HCT116 (cell line): Measurements from ENCODE around the gene MSH3. TPM values are rescaled to one million over a fixed set of nuclear protein-coding genes. Genes with fewer than 3 reads are reported as not detected.

Experiments used
- ATAC-seq: fragments of 200-7000 bp; cut with Tn5 transposase; 2 replicates; pipeline ENCODE4 v1.9.1; 2020; ENCODE audit warnings: mild to moderate bottlenecking, moderate library complexity
- BruUV-seq: library from RNA; stranded (reverse); fragments of 400-500 nt; replicated peaks from 2 replicates; lab custom pipeline; 2021; lab: Mats Ljungman, UMichigan
- CTCF ChIA-PET: fragments of 300-600 bp; sonication (Branson Sonifier 250); formaldehyde crosslinking; loops from one replicate; lab custom pipeline; 2021; ENCODE audit warnings: antibody characterized with exemption; lab: Charles Lee
- POLR2A ChIA-PET: fragments of 300-600, 350-600 bp; sonication (Branson Sonifier 250); formaldehyde crosslinking; loops from one replicate; lab custom pipeline; 2021; ENCODE audit warnings: antibody characterized with exemption; lab: Charles Lee
- RAD21 ChIA-PET, 2 experiments: fragments of 300-600 bp; sonication (Branson Sonifier 250); formaldehyde crosslinking; loops; one replicate each; lab custom pipeline; 2023; ENCODE audit warnings: low total read pairs in 2 of 2; ENCODE audit not compliant: uncharacterized antibody in 2 of 2, unreplicated experiment in 2 of 2, low non-redundant PET in 1 of 2; lab: Charles Lee
- DNase-seq: peaks from one replicate; pipeline ENCODE4 v3.0.0-alpha.2; 2010; ENCODE audit warnings: low read depth, low spot score
- H2AFZ ChIP-seq: fragments of 200-600 bp; shearing (Covaris generic), sonication (generic); 2 replicates; pipeline ENCODE4 v1.6.1; 2017; ENCODE audit warnings: low read depth, mixed run types, mixed read lengths, antibody characterized with exemption, low read length; ENCODE audit not compliant: poor library complexity, severe bottlenecking
- H3K27ac ChIP-seq: 2 replicates; pipeline ENCODE4 v1.5.1; 2012; ENCODE audit warnings: low read depth, low read length
- H3K27me3 ChIP-seq: fragments of 200-600 bp; sonication (generic); 2 replicates; pipeline ENCODE4 v1.6.1; 2016; ENCODE audit warnings: mixed run types, low read length, mixed read lengths; ENCODE audit not compliant: insufficient read depth
- H3K36me3 ChIP-seq, 2 experiments: fragments of 200-500 bp in 1 of 2; fragments of 200-600 bp in 1 of 2; sonication (Bioruptor generic) in 1 of 2; sonication (generic) in 1 of 2; 2 replicates each; pipeline versions ENCODE4 v1.5.1 to v1.6.1; 2014 to 2016; ENCODE audit warnings: low read length in 2 of 2, inconsistent platforms in 1 of 2, mixed read lengths in 1 of 2, mixed run types in 1 of 2; ENCODE audit not compliant: insufficient read depth in 2 of 2, control insufficient read depth in 1 of 2
- H3K4me1 ChIP-seq, 2 experiments: fragments of 200-600 bp in 1 of 2; sonication (generic) in 1 of 2; 2 replicates each; pipeline versions ENCODE4 v1.5.1 to v1.6.1; 2012 to 2017; ENCODE audit warnings: low read length in 2 of 2, inconsistent platforms in 1 of 2, mild to moderate bottlenecking in 1 of 2, mixed read lengths in 1 of 2, mixed run types in 1 of 2, moderate library complexity in 1 of 2; ENCODE audit not compliant: insufficient read depth in 2 of 2, control insufficient read depth in 1 of 2
- H3K4me2 ChIP-seq: fragments of 200-600 bp; sonication (generic); 2 replicates; pipeline ENCODE4 v1.6.1; 2017; ENCODE audit warnings: mixed run types, low read length, mixed read lengths
- H3K4me3 ChIP-seq, 2 experiments: fragments of 200-600 bp in 1 of 2; sonication (generic) in 1 of 2; replicated peaks in 1 of 2; 2 replicates each; pipeline ENCODE4 v1.5.1; 2011 to 2016; ENCODE audit warnings: low read length in 2 of 2, control low read depth in 1 of 2, low read depth in 1 of 2, mild to moderate bottlenecking in 1 of 2, mixed read lengths in 1 of 2, mixed run types in 1 of 2
- H3K79me2 ChIP-seq: fragments of 200-600 bp; sonication (generic); 2 replicates; pipeline ENCODE4 v1.6.1; 2017; ENCODE audit warnings: mild to moderate bottlenecking, mixed run types, low read length, moderate library complexity, mixed read lengths; ENCODE audit not compliant: insufficient read depth
- H3K9ac ChIP-seq: fragments of 200-600 bp; sonication (generic); 2 replicates; pipeline ENCODE4 v1.6.1; 2016; ENCODE audit warnings: low read length, mixed read lengths
- H3K9me2 ChIP-seq: fragments of 200-600 bp; sonication (generic), shearing (Covaris generic); 2 replicates; pipeline ENCODE4 v1.6.1; 2017; ENCODE audit warnings: mixed run types, mild to moderate bottlenecking, moderate library complexity; ENCODE audit not compliant: insufficient read depth
- H3K9me3 ChIP-seq, 2 experiments: fragments of 200-500 bp in 1 of 2; fragments of 200-600 bp in 1 of 2; sonication (Bioruptor generic) in 1 of 2; sonication (generic) in 1 of 2; 2 replicates each; pipeline ENCODE4 v1.6.1; 2014 to 2017; ENCODE audit warnings: low read length in 2 of 2, mixed read lengths in 2 of 2, inconsistent platforms in 1 of 2, low read depth in 1 of 2, mild to moderate bottlenecking in 1 of 2, mixed run types in 1 of 2, moderate library complexity in 1 of 2; ENCODE audit not compliant: control insufficient read depth in 1 of 2, insufficient read depth in 1 of 2
- H4K20me1 ChIP-seq: fragments of 200-600 bp; sonication (generic), shearing (Covaris generic); 2 replicates; pipeline ENCODE4 v1.6.1; 2017; ENCODE audit warnings: mixed run types, mild to moderate bottlenecking, moderate library complexity; ENCODE audit not compliant: insufficient read depth
- ATF3 ChIP-seq: IDR thresholded peaks from 2 replicates; pipeline ENCODE4 v1.6.1; 2012
- CBX3 ChIP-seq: IDR thresholded peaks from 2 replicates; pipeline ENCODE4 v1.6.1; 2012; ENCODE audit warnings: low read depth
- ELF1 ChIP-seq: IDR thresholded peaks from 2 replicates; pipeline ENCODE4 v1.6.1; 2012; ENCODE audit warnings: low read depth, borderline replicate concordance
- EZH2phosphoT487 ChIP-seq: fragments of 200-600 bp; IDR thresholded peaks from 2 replicates; pipeline ENCODE4 v1.6.1; 2018; ENCODE audit warnings: antibody characterized with exemption, borderline replicate concordance
- JUND ChIP-seq: IDR thresholded peaks from 2 replicates; pipeline ENCODE4 v1.6.1; 2012
- POLR2AphosphoS5 ChIP-seq: IDR thresholded peaks from 2 replicates; pipeline ENCODE4 v1.6.1; 2011; ENCODE audit warnings: mild to moderate bottlenecking, low read depth, low read length, moderate library complexity
- RAD21 ChIP-seq: IDR thresholded peaks from 2 replicates; pipeline ENCODE4 v1.6.1; 2012; ENCODE audit warnings: low read depth, mild to moderate bottlenecking
- REST ChIP-seq: IDR thresholded peaks from 2 replicates; pipeline ENCODE4 v1.6.1; 2012; ENCODE audit warnings: low read depth
- SP1 ChIP-seq: IDR thresholded peaks from 2 replicates; pipeline ENCODE4 v1.6.1; 2012; ENCODE audit warnings: low read depth
- SRF ChIP-seq: IDR thresholded peaks from 2 replicates; pipeline ENCODE4 v1.6.1; 2012; ENCODE audit warnings: low read depth
- YY1 ChIP-seq: IDR thresholded peaks from 2 replicates; pipeline ENCODE4 v1.6.1; 2011; ENCODE audit warnings: low read length, low read depth, moderate library complexity, mild to moderate bottlenecking; ENCODE audit not compliant: insufficient replicate concordance; ENCODE audit errors: extremely low read depth
- ZBTB33 ChIP-seq: IDR thresholded peaks from 2 replicates; pipeline ENCODE4 v1.6.1; 2011; ENCODE audit warnings: mild to moderate bottlenecking, low read length, moderate library complexity; ENCODE audit not compliant: insufficient replicate concordance; ENCODE audit errors: extremely low read depth
- ZNF274 ChIP-seq: fragments of 200-500 bp; sonication (Bioruptor generic); IDR thresholded peaks from 2 replicates; pipeline ENCODE4 v1.6.1; 2014; ENCODE audit warnings: mild to moderate bottlenecking, low read depth, low read length, inconsistent platforms
- intact Hi-C: fragments of 100-400 bp; cut with micrococcal nuclease; formaldehyde crosslinking; loops from 2 replicates; pipeline ENCODE4 v1.10.0; 2022
- total RNA-seq: library from RNA; stranded (reverse); gene quantifications from one replicate; pipeline ENCODE4 v1.2.1, GENCODE V29; 2021; ENCODE audit not compliant: unreplicated experiment

The MSH3 gene
- total RNA-seq, 1 experiment from 2014 or later: 4.9 TPM

GRCh38 chr5:80820685-80821084, 166.2 kb downstream of the MSH3 start:
- ATAC-seq (no peak), DNase-seq (no peak)
- H3K79me2 ChIP-seq: no peaks in the 10 kb centered on the region
- no peaks in the 10 kb centered on the region for H3K9me3 ChIP-seq
- intact Hi-C loops: no loop called here
- TF ChIP-seq SP1: no peak
- no peak for TF ChIP-seq REST
- TF ChIP-seq RAD21: no peak
- no peak for TF ChIP-seq SRF
- TF ChIP-seq POLR2AphosphoS5: no peak
- no peak for TF ChIP-seq CBX3
- TF ChIP-seq ATF3: no peak
- TF ChIP-seq ELF1: no peak
- TF ChIP-seq EZH2phosphoT487: no peak
- TF ChIP-seq ZNF274: no peak
- no peak for TF ChIP-seq ZBTB33
- TF ChIP-seq JUND: no peak
- TF ChIP-seq YY1: no peak
- H3K27ac ChIP-seq: no peak overlapping the region
- H3K27me3 ChIP-seq: no peaks in the 10 kb centered on the region
- RAD21 ChIA-PET: no interaction called here
- H3K4me3 ChIP-seq: no peak overlapping the region
- CTCF ChIA-PET: no interaction called here
- H3K9ac ChIP-seq: no peak overlapping the region
- H3K4me2 ChIP-seq: no peak overlapping the region
- no TSS peak for BruUV-seq
- no peaks in the 10 kb centered on the region for H3K4me1 ChIP-seq
- no peaks in the 10 kb centered on the region for H4K20me1 ChIP-seq
- H3K9me2 ChIP-seq: no peaks in the 10 kb centered on the region
- H3K36me3 ChIP-seq: no peaks in the 10 kb centered on the region
- POLR2A ChIA-PET: interaction anchor here (0.6 kb wide), 1 partner anchor 15 kb away, joined by 3 read pairs; no protein-coding TSS in a partner anchor
- no peak overlapping the region for H2AFZ ChIP-seq
